OCI-LY1 (cell line): Measurements from ENCODE around the gene STAT3.

Experiments used
- CTCF ChIP-seq: fragments of 200-600 bp; sonication (generic), shearing (Covaris generic); IDR thresholded peaks from 2 replicates; pipeline ENCODE4 v1.5.1; 2017; ENCODE audit warnings: mild to moderate bottlenecking, antibody characterized with exemption, low read length, moderate library complexity, mixed read lengths
- EZH2 ChIP-seq: fragments of 200-600 bp; sonication (generic), shearing (Covaris generic); IDR thresholded peaks from 2 replicates; pipeline ENCODE4 v1.8.0; 2017; ENCODE audit warnings: borderline replicate concordance, mixed run types, mild to moderate bottlenecking, antibody characterized with exemption, low read length, moderate library complexity, mixed read lengths

- TF ChIP-seq CTCF (peak; percentile 93), EZH2 (no peak)
Measured at GRCh38 chr17:42405963-42406495, 17.8 kb upstream of the STAT3 start.
